HAP-1 (cell line): ENCODE results near the gene GPR37.

Experiments
- DNase-seq, 2 experiments: peaks; one replicate each; pipeline ENCODE4 v3.0.0-alpha.2; 2016 to 2020; ENCODE audit warnings: low spot score in 2 of 2
- H3K27me3 ChIP-seq: fragments of 250-450 bp; sonication (Bioruptor Pico); 2 replicates; pipeline ENCODE4 v1.5.1; 2020; ENCODE audit warnings: low read depth, mild to moderate bottlenecking, moderate library complexity
- H3K36me3 ChIP-seq: fragments of 250-450 bp; sonication (Bioruptor Pico); replicated peaks from 2 replicates; pipeline ENCODE4 v1.5.1; 2020; ENCODE audit warnings: mild to moderate bottlenecking
- H3K4me1 ChIP-seq: fragments of 250-450 bp; sonication (Bioruptor Pico); 2 replicates; pipeline ENCODE4 v1.5.1; 2020; ENCODE audit warnings: mild to moderate bottlenecking
- H3K4me3 ChIP-seq: fragments of 250-450 bp; sonication (Bioruptor Pico); 2 replicates; pipeline ENCODE4 v1.5.1; 2020; ENCODE audit warnings: mild to moderate bottlenecking, moderate library complexity
- H3K9me3 ChIP-seq: fragments of 250-450 bp; sonication (Bioruptor Pico); 2 replicates; pipeline ENCODE4 v1.5.1; 2020; ENCODE audit warnings: mild to moderate bottlenecking, moderate library complexity
- in situ Hi-C: fragments of 300-500 bp; cut with MboI; formaldehyde crosslinking; loops from 3 replicates; pipeline ENCODE4 v1.14.3; 2020; ENCODE audit warnings: low sequenced_read_pairs, inconsistent platforms, mixed read lengths

Gene GPR37

DNA sequence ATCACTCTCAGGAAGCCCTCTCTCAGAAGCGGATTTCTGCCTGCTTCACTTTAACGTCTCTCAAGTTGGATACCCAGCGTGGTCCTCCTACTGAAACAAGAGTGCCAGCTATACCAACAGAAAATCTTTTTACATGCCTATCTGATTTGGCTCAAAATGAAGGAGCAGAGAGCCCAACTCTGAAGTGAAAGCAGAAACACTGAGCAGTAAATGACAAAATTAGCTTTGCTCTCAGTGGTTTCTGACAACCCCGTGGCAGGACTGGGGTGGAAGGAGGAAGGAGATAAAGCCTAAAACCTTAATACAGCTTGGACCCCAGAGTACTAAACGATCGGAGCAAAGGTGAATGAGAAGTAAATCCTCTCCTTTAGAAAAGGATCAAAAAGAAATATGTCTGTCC is 25.1 kb upstream of the GPR37 start:
- Histone ChIP-seq H3K9me3 (no peaks in the 10 kb centered on the region), H3K4me3 (no peak overlapping the region), H3K27me3 (no peaks in the 10 kb centered on the region), H3K4me1 (no peaks in the 10 kb centered on the region), H3K36me3 (no peaks in the 10 kb centered on the region)
- no peak for DNase-seq
- in situ Hi-C loops = no loop called here

DNA sequence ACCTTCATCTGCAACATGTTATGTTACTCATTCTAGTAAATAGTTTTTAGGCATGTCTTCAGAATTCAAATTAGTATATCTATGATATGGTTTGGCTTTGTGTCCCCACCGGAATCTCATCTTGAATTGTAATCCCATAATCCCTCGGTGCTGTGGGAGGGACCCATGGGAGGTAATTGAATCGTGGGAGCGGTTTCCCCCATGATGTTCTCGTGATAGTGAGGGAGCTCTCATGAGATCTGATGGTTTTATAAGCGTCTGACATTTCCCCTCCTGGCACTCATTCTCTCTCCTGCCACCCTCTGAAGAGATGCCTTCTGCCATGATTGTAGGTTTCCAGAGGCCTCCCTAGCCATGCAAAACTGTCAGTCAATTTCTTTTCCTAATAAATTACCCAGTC is 20.4 kb upstream of the GPR37 start:
- no peaks in the 10 kb centered on the region for H3K4me1 ChIP-seq
- H3K27me3 ChIP-seq = no peaks in the 10 kb centered on the region
- in situ Hi-C loops = loop anchor here (10.0 kb wide), 1 partner anchor 621 kb away; no protein-coding TSS in a partner anchor
- no peaks in the 10 kb centered on the region for H3K9me3 ChIP-seq
- H3K4me3 ChIP-seq = no peak overlapping the region
- no peaks in the 10 kb centered on the region for H3K36me3 ChIP-seq
- DNase-seq = no peak

GRCh38 chr7:124784879-124785818 is 19.6 kb upstream of the GPR37 start:
- in situ Hi-C loops = loop anchor here (10.0 kb wide), 1 partner anchor 620 kb away; no protein-coding TSS in a partner anchor
- no peaks in the 10 kb centered on the region for H3K9me3 ChIP-seq
- no peak overlapping the region for H3K4me3 ChIP-seq
- H3K27me3 ChIP-seq = no peaks in the 10 kb centered on the region
- no peaks in the 10 kb centered on the region for H3K36me3 ChIP-seq
- H3K4me1 ChIP-seq = no peaks in the 10 kb centered on the region
- DNase-seq = peak; percentile 72 to 76

DNA sequence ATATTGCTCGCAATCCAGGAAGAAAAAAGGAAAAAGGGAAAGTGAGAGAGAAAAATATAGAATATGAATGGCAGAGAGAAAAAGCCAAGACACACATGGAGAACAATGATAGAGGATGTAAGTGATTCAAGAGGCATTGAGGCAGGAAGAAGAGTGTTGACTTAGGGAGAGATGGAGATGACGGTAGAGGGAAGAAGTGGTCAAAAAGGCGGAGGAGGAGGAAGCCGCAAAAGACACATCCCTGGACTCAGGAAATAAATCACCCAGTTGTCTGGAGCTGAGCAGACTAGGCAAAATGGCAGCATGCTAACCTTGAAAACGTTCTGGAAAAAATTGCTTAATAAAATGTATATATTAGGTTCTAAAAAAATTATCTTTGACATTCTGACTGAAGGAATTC is 17.7 kb upstream of the GPR37 start:
- Histone ChIP-seq H3K36me3 (no peaks in the 10 kb centered on the region), H3K9me3 (no peaks in the 10 kb centered on the region), H3K4me1 (no peaks in the 10 kb centered on the region), H3K4me3 (no peak overlapping the region), H3K27me3 (no peaks in the 10 kb centered on the region)
- no peak for DNase-seq
- in situ Hi-C loops = loop anchor here (10.0 kb wide), 1 partner anchor 618 kb away; no protein-coding TSS in a partner anchor

DNA sequence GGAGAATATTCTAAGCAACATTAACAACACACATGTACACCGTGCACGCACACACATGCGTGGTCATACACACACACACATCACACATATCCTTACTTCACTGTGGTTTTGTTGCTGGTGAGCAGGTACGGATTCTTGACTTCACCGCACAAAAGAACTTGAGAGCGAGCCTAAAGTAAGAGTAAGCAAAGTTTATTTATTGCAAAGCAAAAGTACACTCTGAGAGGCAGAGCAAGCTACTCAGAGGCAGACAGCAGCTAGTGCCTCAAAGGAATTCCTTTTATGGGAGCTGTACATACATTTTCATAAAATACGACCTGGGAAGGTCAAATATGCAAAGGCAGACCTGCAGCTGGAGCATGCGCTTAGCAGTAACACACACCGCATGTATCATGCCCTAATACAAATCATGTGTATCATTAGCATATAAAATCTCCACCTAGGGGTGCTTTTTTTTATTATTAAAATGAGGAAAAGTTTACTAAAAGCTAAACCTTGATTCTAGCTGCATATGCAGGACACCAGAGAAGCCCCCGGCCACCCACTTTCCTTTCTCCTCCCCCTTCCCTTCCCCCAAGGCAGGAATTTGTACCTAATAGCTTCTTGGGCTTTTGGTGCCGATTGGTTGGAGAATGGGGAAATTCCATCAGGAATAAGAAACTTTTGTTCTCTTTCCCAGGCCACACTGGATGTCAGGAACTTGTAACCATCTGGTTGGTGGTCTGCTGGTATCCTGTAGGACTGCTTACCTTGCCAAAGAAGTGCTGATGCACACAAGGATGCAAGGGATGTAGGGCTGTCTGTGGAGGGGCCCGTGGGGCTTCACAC is 16.5 kb upstream of the GPR37 start:
- H3K9me3 ChIP-seq = no peaks in the 10 kb centered on the region
- H3K36me3 ChIP-seq = no peaks in the 10 kb centered on the region
- H3K27me3 ChIP-seq = no peaks in the 10 kb centered on the region
- no peak for DNase-seq
- in situ Hi-C loops = loop anchor here (10.0 kb wide), 1 partner anchor 617 kb away; no protein-coding TSS in a partner anchor
- no peak overlapping the region for H3K4me3 ChIP-seq
- no peaks in the 10 kb centered on the region for H3K4me1 ChIP-seq

DNA sequence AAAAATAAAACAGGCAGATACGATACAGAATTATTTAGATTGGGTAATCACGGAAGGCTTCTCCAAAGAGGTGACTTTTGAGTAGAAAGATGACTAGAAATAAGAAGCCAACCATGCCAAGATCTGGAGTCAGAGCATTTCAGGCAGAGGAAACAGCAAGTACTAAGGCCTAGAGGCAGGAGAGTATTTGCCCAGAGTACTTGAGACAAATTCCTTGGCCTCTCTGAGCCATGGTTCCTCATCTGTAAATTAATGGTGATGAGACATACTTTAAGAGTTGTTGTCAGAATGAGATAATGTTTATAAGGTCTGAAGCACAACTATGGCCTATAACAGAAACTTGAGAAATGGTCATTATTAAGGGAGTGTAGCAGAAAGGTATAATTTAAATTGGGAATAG is 15.8 kb upstream of the GPR37 start:
- in situ Hi-C loops = loop anchor here (10.0 kb wide), 1 partner anchor 617 kb away; no protein-coding TSS in a partner anchor
- no peaks in the 10 kb centered on the region for H3K27me3 ChIP-seq
- peaks cover under 1% of the 10 kb centered on the region; the same call in 1 of the 2 replicates for H3K4me1 ChIP-seq
- H3K4me3 ChIP-seq = no peak overlapping the region
- no peak for DNase-seq
- no peaks in the 10 kb centered on the region for H3K36me3 ChIP-seq
- no peaks in the 10 kb centered on the region for H3K9me3 ChIP-seq

DNA sequence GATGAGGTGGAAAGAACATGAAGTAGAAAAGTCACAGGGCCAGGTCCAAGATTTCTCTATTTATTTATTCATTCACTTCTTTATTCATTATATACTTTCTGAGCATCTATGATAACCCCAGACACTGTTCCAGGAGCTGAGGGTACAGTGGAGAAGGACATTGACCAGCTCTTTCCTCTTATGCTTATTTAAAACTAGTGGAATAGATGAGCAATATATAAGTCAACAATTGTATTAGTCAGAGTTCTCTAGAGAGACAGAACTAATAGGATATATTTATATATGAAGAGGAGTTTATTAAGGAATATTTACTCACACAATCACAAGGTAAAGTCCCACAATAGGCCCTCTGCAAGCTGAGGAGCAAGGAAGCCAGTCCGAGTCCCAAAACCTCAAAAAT is 15.0 kb upstream of the GPR37 start:
- Histone ChIP-seq H3K4me3 (no peak overlapping the region), H3K27me3 (no peaks in the 10 kb centered on the region), H3K36me3 (no peaks in the 10 kb centered on the region), H3K9me3 (no peaks in the 10 kb centered on the region), H3K4me1 (peaks cover 3% of the 10 kb centered on the region; the same call in 1 of the 2 replicates)
- no peak for DNase-seq
- in situ Hi-C loops = loop anchor here (10.0 kb wide), 1 partner anchor 616 kb away; no protein-coding TSS in a partner anchor

- Histone ChIP-seq H3K9me3 (no peaks in the 10 kb centered on the region), H3K27me3 (no peaks in the 10 kb centered on the region), H3K36me3 (no peaks in the 10 kb centered on the region), H3K4me3 (no peak overlapping the region), H3K4me1 (peaks cover 3% of the 10 kb centered on the region; the same call in 1 of the 2 replicates)
- no peak for DNase-seq
- in situ Hi-C loops = loop anchor here (10.0 kb wide), 1 partner anchor 615 kb away; no protein-coding TSS in a partner anchor
Observed at GRCh38 chr7:124780056-124780455, 14.5 kb upstream of the GPR37 start.

DNA sequence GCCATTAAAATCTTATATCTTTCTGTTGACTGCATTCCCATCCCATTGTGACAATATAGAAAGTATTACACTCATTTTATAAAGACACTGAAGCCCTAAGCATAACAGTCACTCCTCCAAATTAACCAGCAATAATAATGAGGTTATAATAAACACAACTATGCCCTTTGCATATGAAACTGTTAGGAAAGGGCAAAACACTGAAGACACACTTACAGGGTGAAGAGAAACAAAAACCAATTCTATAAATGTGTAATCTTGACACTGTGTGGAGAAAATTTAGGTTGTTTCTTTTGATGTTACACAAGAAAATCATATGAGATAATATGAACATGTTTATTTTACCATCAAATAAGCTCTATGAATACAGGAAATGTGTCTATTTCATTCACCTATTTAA is 14.0 kb upstream of the GPR37 start:
- H3K36me3 ChIP-seq = no peaks in the 10 kb centered on the region
- in situ Hi-C loops = loop anchor here (10.0 kb wide), 1 partner anchor 615 kb away; no protein-coding TSS in a partner anchor
- DNase-seq = no peak
- peaks cover 3% of the 10 kb centered on the region; the same call in 1 of the 2 replicates for H3K4me1 ChIP-seq
- no peaks in the 10 kb centered on the region for H3K27me3 ChIP-seq
- H3K9me3 ChIP-seq = no peaks in the 10 kb centered on the region
- H3K4me3 ChIP-seq = no peak overlapping the region

DNA sequence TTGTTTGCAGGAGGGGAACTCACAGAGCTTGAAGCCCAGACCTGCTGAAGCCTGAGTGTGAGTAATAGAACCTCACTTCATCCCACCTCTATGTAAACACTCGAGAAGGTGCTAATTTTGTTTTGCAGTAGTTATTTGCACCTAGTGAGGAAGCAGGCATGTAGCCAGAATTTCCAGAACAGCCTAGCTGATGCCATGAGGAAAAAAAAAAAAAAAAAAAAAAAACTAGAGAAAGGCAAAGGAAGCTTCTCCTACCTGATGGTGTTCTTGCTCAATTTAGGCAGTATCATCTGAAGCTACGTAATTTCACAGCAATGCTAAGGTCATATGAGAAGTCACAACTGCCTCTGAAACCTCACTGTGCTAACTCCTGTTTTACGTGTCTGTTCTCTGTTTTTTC is 13.6 kb upstream of the GPR37 start:
- H3K4me3 ChIP-seq = no peak overlapping the region
- DNase-seq = no peak
- H3K27me3 ChIP-seq = no peaks in the 10 kb centered on the region
- H3K36me3 ChIP-seq = no peaks in the 10 kb centered on the region
- in situ Hi-C loops = no loop called here
- H3K4me1 ChIP-seq = peaks cover 3% of the 10 kb centered on the region; the same call in 1 of the 2 replicates
- H3K9me3 ChIP-seq = no peaks in the 10 kb centered on the region

DNA sequence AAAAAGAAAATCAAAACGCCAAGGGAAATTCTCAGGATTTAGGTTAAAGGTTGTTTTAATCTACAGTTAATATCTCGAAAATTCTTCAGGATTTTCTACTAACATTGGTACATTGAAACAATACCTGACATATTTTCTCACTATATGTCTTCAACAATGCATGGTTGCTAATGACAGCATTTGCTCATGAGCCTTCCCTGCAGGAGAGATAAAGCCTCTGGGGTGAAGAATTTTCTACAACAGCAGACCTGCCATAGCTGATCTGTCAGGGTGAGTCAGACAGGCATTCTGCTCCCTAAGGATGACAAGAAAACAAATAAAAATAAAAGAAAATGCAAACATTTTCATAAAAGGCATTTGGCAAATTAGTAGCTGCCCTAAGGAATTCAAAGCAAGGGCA is 11.7 kb upstream of the GPR37 start:
- H3K36me3 ChIP-seq = no peaks in the 10 kb centered on the region
- in situ Hi-C loops = no loop called here
- H3K9me3 ChIP-seq = no peaks in the 10 kb centered on the region
- peaks cover 3% of the 10 kb centered on the region; the same call in 1 of the 2 replicates for H3K4me1 ChIP-seq
- H3K4me3 ChIP-seq = no peak overlapping the region
- no peaks in the 10 kb centered on the region for H3K27me3 ChIP-seq
- no peak for DNase-seq

DNA sequence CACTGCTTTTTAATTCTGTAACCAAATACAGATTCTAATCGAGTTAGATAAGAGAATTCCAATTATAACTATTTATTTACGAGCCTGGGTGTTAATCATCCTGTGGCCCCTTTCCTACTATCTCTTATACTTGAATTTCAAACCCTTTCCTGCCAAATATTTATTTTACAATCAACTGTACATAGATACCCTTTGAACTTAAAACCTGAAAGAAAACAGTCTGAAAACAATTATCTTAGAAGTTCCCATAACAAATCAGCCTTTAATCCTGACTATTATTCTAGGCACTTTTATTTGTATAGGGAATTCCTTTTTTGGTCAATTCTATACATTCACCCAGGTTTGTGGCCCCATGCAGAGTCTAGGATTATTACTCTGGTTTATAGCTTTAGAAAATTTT is 10.6 kb upstream of the GPR37 start:
- DNase-seq = peak in 1 of 2 experiments; percentile 14
- peaks cover 3% of the 10 kb centered on the region; the same call in 1 of the 2 replicates for H3K4me1 ChIP-seq
- no peaks in the 10 kb centered on the region for H3K9me3 ChIP-seq
- in situ Hi-C loops = no loop called here
- no peak overlapping the region for H3K4me3 ChIP-seq
- no peaks in the 10 kb centered on the region for H3K36me3 ChIP-seq
- no peaks in the 10 kb centered on the region for H3K27me3 ChIP-seq

DNA sequence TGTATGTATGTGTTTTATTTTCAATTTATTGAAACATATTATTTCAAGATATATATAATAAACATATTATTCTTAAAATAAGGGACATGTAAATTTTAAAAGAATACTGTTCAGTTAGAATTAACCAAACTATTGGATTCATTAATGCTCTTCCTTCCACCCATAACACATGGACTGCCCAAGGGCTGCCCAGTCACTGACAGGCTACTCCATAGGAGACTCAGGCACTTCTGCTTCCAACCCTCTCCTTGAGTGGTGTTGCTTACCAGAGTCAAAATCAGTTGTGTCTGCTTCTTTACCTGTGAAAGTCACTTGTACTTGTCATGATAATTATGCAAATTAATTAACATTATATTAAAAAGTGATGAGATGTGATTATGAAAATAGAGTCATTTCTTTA is 9.8 kb upstream of the GPR37 start:
- in situ Hi-C loops = no loop called here

More for the DNA sequence above, 9.8 kb upstream of the GPR37 start:
- peaks cover 8% of the 10 kb centered on the region for H3K4me1 ChIP-seq
- no peak for DNase-seq
- H3K9me3 ChIP-seq = no peaks in the 10 kb centered on the region
- H3K36me3 ChIP-seq = no peaks in the 10 kb centered on the region
- H3K27me3 ChIP-seq = no peaks in the 10 kb centered on the region
- H3K4me3 ChIP-seq = no peak overlapping the region
